AG04449 (cell line): ENCODE data around the gene TCFL5.

Experiments used
- CTCF ChIA-PET: fragments of 350-600 bp; formaldehyde crosslinking; extraction: SDS; loops from one replicate; lab custom pipeline; 2021; ENCODE audit warnings: antibody characterized with exemption; lab: Yijun Ruan, JAX
- POLR2A ChIA-PET: fragments of 400-600, 350-600 bp; formaldehyde crosslinking; extraction: SDS; loops from one replicate; lab custom pipeline; 2020; ENCODE audit warnings: antibody characterized with exemption, inconsistent platforms; lab: Yijun Ruan, JAX
- DNase-seq: peaks from one replicate; pipeline ENCODE4 v3.0.0-alpha.2; 2010; ENCODE audit warnings: low read depth, low spot score
- H3K4me3 ChIP-seq: 2 replicates; pipeline ENCODE4 v1.5.1; 2011; ENCODE audit warnings: low read depth, mild to moderate bottlenecking, control low read depth, low read length
- TF ChIP-seq, protein P1 (sequence below): IDR thresholded peaks from one replicate; pipeline ENCODE4 v1.5.1; 2011; ENCODE audit warnings: mild to moderate bottlenecking, moderate library complexity, low read length, control low read depth, inconsistent platforms; ENCODE audit not compliant: insufficient read depth; ENCODE audit errors: missing control alignments

Gene TCFL5

DNA sequence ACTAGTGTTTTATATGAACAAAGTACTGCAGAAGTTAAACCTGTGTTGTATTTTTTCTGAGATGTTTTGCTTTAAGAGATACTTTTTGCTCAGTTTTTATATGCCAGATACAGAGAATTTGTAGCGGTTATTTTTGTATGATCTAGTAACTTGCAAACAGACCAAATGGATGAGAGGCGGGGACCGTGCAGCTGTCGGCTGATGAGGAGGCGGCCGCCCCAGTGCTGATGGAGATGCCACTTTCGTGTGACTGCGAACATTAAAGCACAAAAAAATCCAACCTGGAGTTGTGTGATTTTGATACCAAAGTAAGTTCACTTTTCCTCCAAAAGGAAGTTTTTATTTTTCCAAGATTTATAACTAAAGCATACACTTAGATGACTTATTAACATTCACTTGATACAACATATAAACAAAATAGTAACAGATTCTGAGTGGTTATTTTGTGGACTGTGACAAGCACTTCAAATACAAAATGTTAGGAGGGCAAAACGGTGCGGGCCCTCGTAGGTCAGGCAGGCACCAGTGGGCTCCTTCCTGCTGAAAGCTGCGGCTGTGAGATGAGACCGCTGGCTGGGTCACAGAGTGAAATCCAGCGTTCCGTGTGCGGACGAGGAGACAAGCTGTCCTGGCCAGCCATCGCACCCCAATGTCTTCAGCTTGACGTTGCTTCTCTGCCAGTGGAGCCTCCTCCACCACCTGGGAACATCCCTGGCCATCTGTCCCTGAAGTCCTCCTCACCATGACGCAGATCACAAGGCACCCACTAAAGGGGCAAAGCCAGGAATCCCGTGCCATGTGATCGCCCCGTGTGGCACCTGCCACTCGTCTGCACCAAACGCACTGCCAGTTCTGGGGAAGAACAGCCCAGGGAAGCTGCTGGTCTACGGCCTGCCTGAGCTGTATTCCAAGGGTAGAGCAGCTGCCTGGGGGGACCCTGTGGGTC is 61.0 kb downstream of the TCFL5 start:
- no peak for DNase-seq
- TF ChIP-seq, protein P1, sequence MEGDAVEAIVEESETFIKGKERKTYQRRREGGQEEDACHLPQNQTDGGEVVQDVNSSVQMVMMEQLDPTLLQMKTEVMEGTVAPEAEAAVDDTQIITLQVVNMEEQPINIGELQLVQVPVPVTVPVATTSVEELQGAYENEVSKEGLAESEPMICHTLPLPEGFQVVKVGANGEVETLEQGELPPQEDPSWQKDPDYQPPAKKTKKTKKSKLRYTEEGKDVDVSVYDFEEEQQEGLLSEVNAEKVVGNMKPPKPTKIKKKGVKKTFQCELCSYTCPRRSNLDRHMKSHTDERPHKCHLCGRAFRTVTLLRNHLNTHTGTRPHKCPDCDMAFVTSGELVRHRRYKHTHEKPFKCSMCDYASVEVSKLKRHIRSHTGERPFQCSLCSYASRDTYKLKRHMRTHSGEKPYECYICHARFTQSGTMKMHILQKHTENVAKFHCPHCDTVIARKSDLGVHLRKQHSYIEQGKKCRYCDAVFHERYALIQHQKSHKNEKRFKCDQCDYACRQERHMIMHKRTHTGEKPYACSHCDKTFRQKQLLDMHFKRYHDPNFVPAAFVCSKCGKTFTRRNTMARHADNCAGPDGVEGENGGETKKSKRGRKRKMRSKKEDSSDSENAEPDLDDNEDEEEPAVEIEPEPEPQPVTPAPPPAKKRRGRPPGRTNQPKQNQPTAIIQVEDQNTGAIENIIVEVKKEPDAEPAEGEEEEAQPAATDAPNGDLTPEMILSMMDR, result no peak
- no peak overlapping the region for H3K4me3 ChIP-seq
- ChIA-PET POLR2A (interaction anchor here (1.1 kb wide), 1 partner anchor 14 kb away, joined by 6 read pairs; no protein-coding TSS in a partner anchor), CTCF (interaction anchor here (1.7 kb wide), 1 partner anchor 10 kb away, joined by 3 read pairs; no protein-coding TSS in a partner anchor)

- TF ChIP-seq, protein P1, result no peak
- DNase-seq, result no peak
- H3K4me3 ChIP-seq, result no peak overlapping the region
- ChIA-PET CTCF (interaction anchor here (3.1 kb wide), 1 partner anchor 8 kb away, joined by 28 read pairs; no protein-coding TSS in a partner anchor), POLR2A (interaction anchor here (1.1 kb wide), 1 partner anchor 15 kb away, joined by 6 read pairs; no protein-coding TSS in a partner anchor)
Observed at GRCh38 chr20:62799873-62800272, 61.7 kb downstream of the TCFL5 start.

- POLR2A ChIA-PET, result interaction anchor here (0.7 kb wide), 1 partner anchor 53 kb away, joined by 4 read pairs; no protein-coding TSS in a partner anchor
- TF ChIP-seq, protein P1, result no peak
- no peak for DNase-seq
- no peak overlapping the region for H3K4me3 ChIP-seq
- CTCF ChIA-PET, result interaction anchor here (3.1 kb wide), 1 partner anchor 9 kb away, joined by 28 read pairs; no protein-coding TSS in a partner anchor
Observed at GRCh38 chr20:62799459-62799858, 62.2 kb downstream of the TCFL5 start.

- DNase-seq, result no peak
- H3K4me3 ChIP-seq, result no peak overlapping the region
- CTCF ChIA-PET, result interaction anchor here (3.1 kb wide), 1 partner anchor 9 kb away, joined by 28 read pairs; no protein-coding TSS in a partner anchor
- TF ChIP-seq, protein P1, result no peak
- POLR2A ChIA-PET, result interaction anchor here (0.7 kb wide), 1 partner anchor 53 kb away, joined by 4 read pairs; no protein-coding TSS in a partner anchor
Observed at GRCh38 chr20:62799036-62799435, 62.6 kb downstream of the TCFL5 start.

DNA sequence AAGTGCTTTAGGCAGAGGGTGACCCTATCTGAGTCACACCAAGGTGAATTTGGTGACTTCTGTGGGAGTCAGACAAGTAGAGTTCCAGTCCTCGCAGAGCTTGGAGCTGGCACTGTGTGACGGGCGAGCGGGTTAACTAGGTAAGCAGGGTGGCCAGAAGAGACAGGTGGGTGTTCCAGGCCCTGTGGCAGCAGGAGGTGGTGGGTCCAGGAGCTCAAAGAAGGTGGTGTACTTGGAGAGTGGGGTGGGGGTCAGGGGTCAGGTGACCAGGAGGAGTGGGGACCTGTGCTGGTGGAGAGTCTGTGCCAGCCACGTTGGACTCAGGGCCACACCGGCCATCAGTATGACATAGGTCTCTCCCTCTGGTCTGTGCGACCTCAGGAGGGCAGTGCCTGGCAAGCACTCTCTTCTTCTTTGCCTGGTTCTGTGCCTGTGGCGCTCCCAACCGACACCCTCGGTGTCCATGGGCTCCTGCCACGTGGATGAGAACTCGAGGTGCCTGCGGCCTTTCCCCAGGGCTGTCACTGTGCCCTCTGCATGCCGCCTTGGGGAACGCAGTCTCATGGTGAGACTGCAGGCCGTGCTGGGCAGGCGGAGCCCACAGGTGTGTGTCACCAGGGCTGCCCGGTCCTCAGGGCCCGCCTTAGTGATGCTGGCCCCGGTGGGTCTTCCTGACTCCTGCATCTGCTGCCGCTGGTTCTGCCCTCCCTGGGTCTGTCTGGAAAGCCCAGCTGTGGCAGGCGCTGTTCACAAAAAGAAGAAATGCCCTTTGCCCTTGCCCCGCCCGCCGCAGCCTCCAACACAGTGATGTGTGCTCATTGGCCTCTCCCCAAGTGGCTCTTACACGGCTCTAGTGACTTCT is 63.7 kb downstream of the TCFL5 start:
- DNase-seq, result no peak
- POLR2A ChIA-PET, result interaction anchor here (1.2 kb wide), 1 partner anchor 10 kb away, joined by 5 read pairs; no protein-coding TSS in a partner anchor
- TF ChIP-seq, protein P1, result no peak
- CTCF ChIA-PET, result interaction anchor here (0.9 to 3.1 kb wide), 3 partner anchors 8 to 128 kb away, joined by 3 to 28 read pairs (median 5); no protein-coding TSS in a partner anchor
- H3K4me3 ChIP-seq, result peak overlapping the region; percentile 71
